ENCODE measurements around the gene RGPD6.
"Not testable (repeated sequence)": the region's sequence is repeated elsewhere in the genome, so short reads cannot be mapped to it uniquely, and the experiment has no call there.

- TF ChIP-seq TEAD4 (IDR thresholded peaks at IDR 0.05; ENCODE audit: borderline replicate concordance, insufficient read depth); TCF12 (IDR thresholded peaks at IDR 0.05); RAD21 (IDR thresholded peaks at IDR 0.05; ENCODE audit: low read length): not testable (repeated sequence)
These were observed 27.0 kb upstream of the RGPD6 start for GRCh38 chr2:110603917-110604591.
